Tibial nerve (tissue), 4 donors: Measurements from ENCODE around the gene CMPK2. TPM values are rescaled to one million over a fixed set of nuclear protein-coding genes. Genes with fewer than 3 reads are reported as not detected.

Source experiments
- DNase-seq, 2 donors: peaks; one replicate each; pipeline ENCODE4 v3.0.0-alpha.2; 2019; ENCODE audit warnings: low spot score in 2 of 2
- H3K27ac ChIP-seq, 4 donors: fragments of 200-600 bp; sonication (generic) in 3 of 4; one replicate each; pipeline ENCODE4 v1.5.1; 2017 to 2019; ENCODE audit warnings: mild to moderate bottlenecking in 1 of 4
- H3K27me3 ChIP-seq, 2 donors: fragments of 200-600 bp; sonication (generic) in 1 of 2; one replicate each; pipeline versions ENCODE4 v1.5.1 to v1.6.0; 2017 to 2019
- H3K36me3 ChIP-seq, 3 donors: fragments of 200-600 bp; sonication (generic); one replicate each; pipeline ENCODE4 v1.5.1; 2018 to 2019
- H3K4me1 ChIP-seq, 4 donors: fragments of 200-600 bp; sonication (generic) in 3 of 4; one replicate each; pipeline ENCODE4 v1.5.1; 2017 to 2019
- H3K4me3 ChIP-seq, 4 donors: fragments of 200-600 bp; sonication (generic) in 3 of 4; one replicate each; pipeline ENCODE4 v1.5.1; 2017 to 2019; ENCODE audit warnings: mild to moderate bottlenecking in 1 of 4, moderate library complexity in 1 of 4
- H3K9me3 ChIP-seq, 4 donors: fragments of 200-600 bp; sonication (generic) in 3 of 4; one replicate each; pipeline ENCODE4 v1.5.1; 2017 to 2019
- EP300 ChIP-seq, 2 donors: sonication (generic); formaldehyde crosslinking; IDR thresholded peaks; one replicate each; pipeline ENCODE4 v1.6.1; 2017; ENCODE audit warnings: antibody characterized with exemption in 2 of 2, mild to moderate bottlenecking in 1 of 2
- POLR2A ChIP-seq, 2 donors: fragments of 450-650 bp; IDR thresholded peaks; one replicate each; pipeline ENCODE4 v1.6.1; 2017; ENCODE audit warnings: antibody characterized with exemption in 2 of 2, mild to moderate bottlenecking in 2 of 2, moderate library complexity in 2 of 2
- WGBS, 2 donors: methylation state at CpG; one replicate each; pipeline ENCODE4 v1.1.5; 2018; 5-methylcytosine and 5-hydroxymethylcytosine counted together
- total RNA-seq, 4 donors: library from RNA; depleted of rRNA; stranded (reverse); fragments of >200 nt; gene quantifications; one replicate each; pipeline ENCODE4 v1.1.0, GENCODE V29; 2016
- TF ChIP-seq, protein P1 (sequence below), 5 experiments: fragments of 200-600 bp in 3 of 5; fragments of 450-650 bp in 2 of 5; sonication (generic) in 3 of 5; IDR thresholded peaks; one replicate each; pipeline ENCODE4 v1.5.1; 2016 to 2019; ENCODE audit warnings: antibody characterized with exemption in 5 of 5, mild to moderate bottlenecking in 3 of 5, moderate library complexity in 2 of 5

CMPK2 gene
- total RNA-seq, 4 donors from 2014 or later = 4.5 to 11.4 (median 7.4) TPM

DNA sequence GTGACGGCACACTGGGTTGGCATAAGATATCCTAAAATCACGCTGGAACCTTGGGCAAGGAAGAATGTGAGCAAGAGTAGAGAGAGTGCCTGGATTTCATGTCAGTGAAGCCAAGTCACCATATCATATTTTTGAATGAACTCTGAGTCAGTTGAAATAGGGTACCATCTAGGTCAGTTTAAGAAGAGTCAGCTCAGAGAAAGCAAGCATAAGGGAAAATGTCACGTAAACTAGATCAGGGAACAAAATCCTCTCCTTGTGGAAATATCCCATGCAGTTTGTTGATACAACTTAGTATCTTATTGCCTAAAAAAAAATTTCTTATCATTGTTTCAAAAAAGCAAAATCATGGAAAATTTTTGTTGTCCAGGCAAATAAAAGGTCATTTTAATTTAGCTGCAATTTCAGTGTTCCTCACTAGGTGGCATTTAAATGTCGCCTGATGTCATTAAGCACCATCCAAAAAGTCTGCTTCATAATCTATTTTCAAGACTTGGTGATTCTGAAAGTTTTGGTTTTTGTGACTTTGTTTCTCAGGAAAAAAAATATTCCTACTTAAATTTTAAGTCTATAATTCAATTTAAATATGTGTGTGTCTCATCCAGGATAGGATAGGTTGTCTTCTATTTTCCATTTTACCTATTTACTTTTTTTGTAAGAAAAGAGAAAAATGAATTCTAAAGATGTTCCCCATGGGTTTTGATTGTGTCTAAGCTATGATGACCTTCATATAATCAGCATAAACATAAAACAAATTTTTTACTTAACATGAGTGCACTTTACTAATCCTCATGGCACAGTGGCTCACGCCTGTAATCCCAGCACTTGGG, 31.4 kb upstream of the CMPK2 start:
- DNase-seq = no peak
- peaks cover 0 to 8% (median 0%) of the 10 kb centered on the region in 4 donors for H3K4me1 ChIP-seq
- WGBS, 2 donors = 61% methylated on average over 5 of the region's 5 CpGs
- H3K36me3 ChIP-seq = peaks cover 0 to 21% (median 0%) of the 10 kb centered on the region in 3 donors
- no peaks in the 10 kb centered on the region for H3K27me3 ChIP-seq
- H3K4me3 ChIP-seq = no peak overlapping the region
- no peak overlapping the region for H3K27ac ChIP-seq
- TF ChIP-seq, protein P1, sequence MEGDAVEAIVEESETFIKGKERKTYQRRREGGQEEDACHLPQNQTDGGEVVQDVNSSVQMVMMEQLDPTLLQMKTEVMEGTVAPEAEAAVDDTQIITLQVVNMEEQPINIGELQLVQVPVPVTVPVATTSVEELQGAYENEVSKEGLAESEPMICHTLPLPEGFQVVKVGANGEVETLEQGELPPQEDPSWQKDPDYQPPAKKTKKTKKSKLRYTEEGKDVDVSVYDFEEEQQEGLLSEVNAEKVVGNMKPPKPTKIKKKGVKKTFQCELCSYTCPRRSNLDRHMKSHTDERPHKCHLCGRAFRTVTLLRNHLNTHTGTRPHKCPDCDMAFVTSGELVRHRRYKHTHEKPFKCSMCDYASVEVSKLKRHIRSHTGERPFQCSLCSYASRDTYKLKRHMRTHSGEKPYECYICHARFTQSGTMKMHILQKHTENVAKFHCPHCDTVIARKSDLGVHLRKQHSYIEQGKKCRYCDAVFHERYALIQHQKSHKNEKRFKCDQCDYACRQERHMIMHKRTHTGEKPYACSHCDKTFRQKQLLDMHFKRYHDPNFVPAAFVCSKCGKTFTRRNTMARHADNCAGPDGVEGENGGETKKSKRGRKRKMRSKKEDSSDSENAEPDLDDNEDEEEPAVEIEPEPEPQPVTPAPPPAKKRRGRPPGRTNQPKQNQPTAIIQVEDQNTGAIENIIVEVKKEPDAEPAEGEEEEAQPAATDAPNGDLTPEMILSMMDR (IDR thresholded peaks at IDR 0.05) = peak; percentile 63 to 78 (median 69)
- no peak for TF ChIP-seq POLR2A (IDR thresholded peaks at IDR 0.05)
- H3K9me3 ChIP-seq = peaks cover 0 to under 1% (median 0%) of the 10 kb centered on the region in 4 donors

DNA sequence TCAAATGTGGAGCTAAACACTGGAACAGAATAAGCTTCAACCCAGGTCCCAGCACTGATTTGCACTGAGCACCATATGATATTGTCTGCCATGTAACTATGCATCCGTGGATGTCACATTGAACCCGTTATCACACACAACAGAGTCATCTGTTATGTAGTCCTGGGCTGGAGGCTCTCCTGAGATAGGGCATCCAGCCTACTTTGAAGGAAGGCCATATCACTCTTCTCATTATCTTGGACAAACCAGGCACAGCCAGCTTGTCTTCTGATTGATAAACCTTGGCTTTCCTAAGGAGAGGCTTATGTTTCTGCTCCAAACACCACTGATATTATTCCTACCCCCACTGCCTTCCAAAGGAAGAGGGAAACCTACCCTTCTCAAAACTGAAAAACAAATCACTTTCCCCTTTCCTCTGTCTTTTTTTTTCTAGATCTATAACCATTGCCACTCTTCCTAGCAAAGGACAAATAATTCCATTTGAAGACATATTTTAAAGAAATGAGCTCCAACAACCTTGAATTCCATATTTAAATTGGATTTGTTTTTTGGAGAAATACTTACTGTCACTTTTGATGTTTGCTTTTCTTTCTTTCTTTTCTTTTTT, 28.3 kb upstream of the CMPK2 start:
- H3K4me1 ChIP-seq = peaks cover 0 to 8% (median 0%) of the 10 kb centered on the region in 4 donors
- WGBS, 2 donors = 83 to 87% methylated on average over 2 of the region's 2 CpGs
- TF ChIP-seq EP300 (IDR thresholded peaks at IDR 0.05) (no peak), POLR2A (IDR thresholded peaks at IDR 0.05) (no peak)
- TF ChIP-seq, protein P1 (IDR thresholded peaks at IDR 0.05) = no peak
- H3K27ac ChIP-seq = no peak overlapping the region
- peaks cover 0 to 21% (median 0%) of the 10 kb centered on the region in 3 donors for H3K36me3 ChIP-seq
- H3K27me3 ChIP-seq = no peaks in the 10 kb centered on the region
- no peak for DNase-seq
- no peaks in the 10 kb centered on the region for H3K9me3 ChIP-seq
- no peak overlapping the region for H3K4me3 ChIP-seq

DNA sequence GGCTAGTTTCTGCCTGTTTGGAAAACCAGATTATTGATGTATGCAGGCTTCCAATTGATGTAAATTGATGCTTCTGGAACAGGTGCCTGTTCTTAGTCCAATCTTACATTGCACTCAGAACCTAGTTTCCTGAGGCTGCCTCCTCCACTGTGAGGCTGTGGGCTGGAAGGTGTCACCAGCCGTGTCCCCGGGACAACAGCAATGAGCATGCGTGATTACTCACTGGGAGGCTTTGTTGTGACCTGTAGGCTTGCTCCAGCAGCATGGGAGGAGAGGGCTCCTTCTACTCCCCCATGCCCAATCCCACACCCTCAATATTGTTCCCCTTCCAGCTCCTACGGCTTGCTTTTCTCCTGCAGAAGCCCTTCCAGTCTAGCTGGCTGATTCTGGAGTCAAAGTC, 23.0 kb upstream of the CMPK2 start:
- Histone ChIP-seq H3K4me3 (no peak overlapping the region), H3K27me3 (no peaks in the 10 kb centered on the region), H3K4me1 (peaks cover 0 to 2% (median 0%) of the 10 kb centered on the region in 4 donors), H3K9me3 (no peaks in the 10 kb centered on the region), H3K27ac (no peak overlapping the region), H3K36me3 (peaks cover 0 to 23% (median 0%) of the 10 kb centered on the region in 3 donors)
- TF ChIP-seq, protein P1 (IDR thresholded peaks at IDR 0.05) = no peak
- TF ChIP-seq POLR2A (IDR thresholded peaks at IDR 0.05) (no peak), EP300 (IDR thresholded peaks at IDR 0.05) (no peak)
- 80 to 87% methylated on average over 4 of the region's 4 CpGs for whole genome bisulfite sequencing, 2 donors
- no peak for DNase-seq

DNA sequence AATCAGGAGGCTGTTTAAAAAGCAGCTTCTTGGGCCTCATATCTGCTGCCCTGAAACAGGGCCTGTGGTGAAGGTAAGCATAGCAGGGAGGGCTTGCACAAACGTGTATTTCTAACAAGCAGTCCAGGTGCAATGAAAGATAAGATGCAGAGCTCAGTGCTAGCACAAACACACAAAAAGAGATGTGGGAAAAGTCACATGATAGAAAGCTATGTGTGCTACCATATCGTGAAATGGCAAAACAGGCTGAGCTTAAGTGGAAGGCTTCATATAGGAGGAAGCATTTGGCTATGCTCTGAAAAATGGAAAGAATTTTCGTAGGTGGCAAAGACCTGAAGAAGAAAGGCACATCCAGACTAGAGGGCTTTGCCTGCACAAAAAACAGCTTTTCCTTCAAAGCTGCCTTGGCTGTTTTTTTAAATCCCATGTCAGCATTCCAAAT, 22.1 kb upstream of the CMPK2 start:
- WGBS, 2 donors = 76 to 82% methylated on average over 3 of the region's 3 CpGs
- no peak for TF ChIP-seq POLR2A (IDR thresholded peaks at IDR 0.05)
- TF ChIP-seq, protein P1 (IDR thresholded peaks at IDR 0.05) = no peak
- no peak for TF ChIP-seq EP300 (IDR thresholded peaks at IDR 0.05)
- no peak for DNase-seq

DNA sequence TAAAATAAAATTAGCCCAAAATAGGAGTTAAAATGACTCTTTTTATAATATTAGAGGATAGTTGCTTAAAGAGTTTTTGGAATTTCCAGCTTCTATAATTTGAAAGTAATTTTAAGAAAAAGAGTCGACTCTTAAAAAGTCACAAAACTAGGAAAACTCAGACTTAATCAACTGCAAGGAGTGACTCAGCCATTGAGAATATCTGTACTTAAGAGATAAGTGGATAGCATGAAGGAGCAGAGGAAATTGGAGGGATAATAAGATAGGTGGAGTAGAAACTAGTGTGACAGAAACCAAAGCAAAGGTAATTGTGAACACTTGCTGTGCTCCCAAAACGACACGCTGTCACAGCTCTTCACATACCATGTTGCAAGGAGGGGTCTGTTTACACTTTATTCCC, 20.3 kb upstream of the CMPK2 start:
- Histone ChIP-seq H3K27ac (no peak overlapping the region), H3K27me3 (no peaks in the 10 kb centered on the region), H3K4me1 (peaks cover 0 to 8% (median 0%) of the 10 kb centered on the region in 4 donors), H3K36me3 (peaks cover 0 to 22% (median 0%) of the 10 kb centered on the region in 3 donors), H3K9me3 (no peaks in the 10 kb centered on the region), H3K4me3 (no peak overlapping the region)
- TF ChIP-seq POLR2A (IDR thresholded peaks at IDR 0.05) (no peak), EP300 (IDR thresholded peaks at IDR 0.05) (no peak)
- TF ChIP-seq, protein P1 (IDR thresholded peaks at IDR 0.05) = no peak
- 86 to 87% methylated on average over 3 of the region's 3 CpGs for WGBS, 2 donors
- DNase-seq = no peak

More for the DNA sequence above, 22.1 kb upstream of the CMPK2 start:
- H3K9me3 ChIP-seq = no peaks in the 10 kb centered on the region
- peaks cover 0 to 22% (median 0%) of the 10 kb centered on the region in 3 donors for H3K36me3 ChIP-seq
- no peak overlapping the region for H3K4me3 ChIP-seq
- peaks cover 0 to 8% (median 0%) of the 10 kb centered on the region in 4 donors for H3K4me1 ChIP-seq
- H3K27me3 ChIP-seq = no peaks in the 10 kb centered on the region
- H3K27ac ChIP-seq = no peak overlapping the region
